HepG2 (cell line): Measurements from ENCODE around the gene GCN1.

Experiments
- CTCF ChIP-seq: sonication (generic); formaldehyde crosslinking; IDR thresholded peaks from 2 replicates; pipeline ENCODE4 v1.5.0; 2020; ENCODE audit warnings: mild to moderate bottlenecking, missing genetic modification reagents, moderate library complexity
- EP300 ChIP-seq, 3 experiments: sonication (generic) in 1 of 3; formaldehyde crosslinking in 1 of 3; IDR thresholded peaks; 2 replicates each; pipeline versions ENCODE4 v1.5.1 to v1.6.1; 2011 to 2020; ENCODE audit warnings: low read depth in 2 of 3, low read length in 2 of 3, borderline replicate concordance in 1 of 3, improper control_type of control experiment in 1 of 3, mild to moderate bottlenecking in 1 of 3, missing genetic modification reagents in 1 of 3, moderate library complexity in 1 of 3
- GTF2F1 ChIP-seq: fragments of 150-350 bp; IDR thresholded peaks from 2 replicates; pipeline ENCODE4 v1.6.1; 2014; ENCODE audit warnings: low read length
- MIER3 ChIP-seq: IDR thresholded peaks from 2 replicates; pipeline ENCODE4 v1.6.1; 2016; ENCODE audit warnings: missing compliant biosample characterization, borderline replicate concordance
- PATZ1 ChIP-seq: sonication (generic); formaldehyde crosslinking; IDR thresholded peaks from 2 replicates; pipeline ENCODE4 v1.4.0; 2020; ENCODE audit warnings: missing genetic modification reagents
- USF2 ChIP-seq, 2 experiments: sonication (generic) in 1 of 2; formaldehyde crosslinking in 1 of 2; IDR thresholded peaks; 2 replicates each; pipeline versions ENCODE4 v1.5.1 to v1.6.1; 2011 to 2020; ENCODE audit warnings: borderline replicate concordance in 1 of 2, low read depth in 1 of 2, low read length in 1 of 2, mild to moderate bottlenecking in 1 of 2, missing genetic modification reagents in 1 of 2, moderate library complexity in 1 of 2
- ZNF121 ChIP-seq: sonication (generic); formaldehyde crosslinking; IDR thresholded peaks from 2 replicates; pipeline ENCODE4 v1.5.0; 2020; ENCODE audit warnings: mild to moderate bottlenecking, missing genetic modification reagents

GRCh38 chr12:120230974-120231315 lies 36.4 kb upstream of the GCN1 start:
- TF ChIP-seq ZNF121 (CRISPR knock-in tag) (no peak), MIER3 (CRISPR knock-in tag) (no peak), GTF2F1 (no peak), CTCF (CRISPR knock-in tag) (no peak), EP300 (IDR thresholded peaks at IDR 0.05; ENCODE audit: low read depth in 2 of 2, low read length in 2 of 2) (no peak), EP300 (CRISPR knock-in tag; IDR thresholded peaks at IDR 0.05; ENCODE audit: borderline replicate concordance) (no peak), USF2 (IDR thresholded peaks at IDR 0.05; ENCODE audit: low read depth, low read length) (no peak), USF2 (CRISPR knock-in tag; IDR thresholded peaks at IDR 0.05; ENCODE audit: borderline replicate concordance) (no peak), PATZ1 (CRISPR knock-in tag) (no peak)
